ENCODE data around the gene NEK9.
"Not testable (repeated sequence)": the region's sequence is repeated elsewhere in the genome, so short reads cannot be mapped to it uniquely, and the experiment has no call there.

Gene NEK9

GRCh38 chr14:75069811-75070145, 57.1 kb downstream of the NEK9 start:
- WGBS (ENCODE audit: extremely low coverage, insufficient coverage, insufficient read length) = no CpG with 5 or more reads among the region's 12 CpGs
- peak overlapping the region; percentile 2 for H3K14ac ChIP-seq (ENCODE audit: low read length)
- H3K18ac ChIP-seq (ENCODE audit: low read length) = peak overlapping the region; percentile 0
- peak overlapping the region; percentile 28 for H2AFZ ChIP-seq (ENCODE audit: insufficient read depth, low read length, poor library complexity)
- no peak overlapping the region for H3K9ac ChIP-seq (ENCODE audit: low read length)
- H4K12ac ChIP-seq (ENCODE audit: low read depth, low read length) = no peak overlapping the region
- peak overlapping the region; percentile 43 for H3K27ac ChIP-seq (ENCODE audit: low read depth, low read length)
- H3K23ac ChIP-seq (ENCODE audit: low read length) = no peak overlapping the region
- peaks cover 6 to 9% of the 10 kb centered on the region in 2 experiments for H3K4me1 ChIP-seq (ENCODE audit: control insufficient read depth in 1 of 2, insufficient read depth in 2 of 2, low read length in 2 of 2)
- peak overlapping the region; percentile 64 for H3K4me2 ChIP-seq (ENCODE audit: low read length)
- H3K27me3 ChIP-seq (ENCODE audit: insufficient read depth, low read length) = no peaks in the 10 kb centered on the region
- H4K8ac ChIP-seq (ENCODE audit: low read depth, low read length) = peak overlapping the region; percentile 67
- H2BK120ac ChIP-seq (ENCODE audit: insufficient read depth, low read length, poor library complexity) = no peak overlapping the region
- H3K4ac ChIP-seq (ENCODE audit: low read depth, low read length) = no peak overlapping the region
- H3K79me1 ChIP-seq (ENCODE audit: low read length) = peaks cover 8% of the 10 kb centered on the region
- no peaks in the 10 kb centered on the region for H3K9me3 ChIP-seq (ENCODE audit: insufficient read depth, low read depth, low read length)
- peak overlapping the region; percentile 1 for H4K91ac ChIP-seq (ENCODE audit: low read depth, low read length)
- peak overlapping the region; percentile 77 for H3K4me3 ChIP-seq (ENCODE audit: low read depth, low read length)
- DNase-seq = no peak
- H3K79me2 ChIP-seq (ENCODE audit: control insufficient read depth, insufficient read depth, low read length, poor library complexity) = peaks cover 3% of the 10 kb centered on the region
- no peaks in the 10 kb centered on the region for H3K36me3 ChIP-seq (ENCODE audit: control insufficient read depth in 1 of 2, insufficient read depth in 2 of 2, low read length in 2 of 2)
- H2BK12ac ChIP-seq (ENCODE audit: low read length) = no peak overlapping the region
- H2AK5ac ChIP-seq (ENCODE audit: low read length) = no peak overlapping the region
- H2BK5ac ChIP-seq (ENCODE audit: low read depth, low read length, poor library complexity) = no peak overlapping the region

- peak within 1 kb of the TSS; percentile 89 for H3K27ac ChIP-seq (ENCODE audit: low read depth, low read length)
- peak within 1 kb of the TSS; percentile 85 for H4K91ac ChIP-seq (ENCODE audit: low read depth, low read length)
- no peak within 1 kb of the TSS for H3K23ac ChIP-seq (ENCODE audit: low read length)
- peak within 1 kb of the TSS; percentile 82 for H3K14ac ChIP-seq (ENCODE audit: low read length)
- peaks cover 6 to 9% of the 10 kb centered on the region in 2 experiments for H3K4me1 ChIP-seq (ENCODE audit: control insufficient read depth in 1 of 2, insufficient read depth in 2 of 2, low read length in 2 of 2)
- peak within 1 kb of the TSS; percentile 93 for H4K8ac ChIP-seq (ENCODE audit: low read depth, low read length)
- peak within 1 kb of the TSS; percentile 75 for H3K9ac ChIP-seq (ENCODE audit: low read length)
- H2BK5ac ChIP-seq (ENCODE audit: low read depth, low read length, poor library complexity) = peak within 1 kb of the TSS; percentile 89
- H3K18ac ChIP-seq (ENCODE audit: low read length) = peak within 1 kb of the TSS; percentile 85
- no peaks in the 10 kb centered on the region for H3K36me3 ChIP-seq (ENCODE audit: control insufficient read depth in 1 of 2, insufficient read depth in 2 of 2, low read length in 2 of 2)
- peak within 1 kb of the TSS; percentile 77 for H3K4me3 ChIP-seq (ENCODE audit: low read depth, low read length)
- peak within 1 kb of the TSS; percentile 53 for H2AK5ac ChIP-seq (ENCODE audit: low read length)
- H3K79me2 ChIP-seq (ENCODE audit: control insufficient read depth, insufficient read depth, low read length, poor library complexity) = peaks cover 3% of the 10 kb centered on the region
- peak within 1 kb of the TSS; percentile 64 for H3K4me2 ChIP-seq (ENCODE audit: low read length)
- peak within 1 kb of the TSS; percentile 35 for H2BK12ac ChIP-seq (ENCODE audit: low read length)
- peak within 1 kb of the TSS; percentile 68 for H2AFZ ChIP-seq (ENCODE audit: insufficient read depth, low read length, poor library complexity)
- peak within 1 kb of the TSS; percentile 84 for H3K4ac ChIP-seq (ENCODE audit: low read depth, low read length)
- WGBS (ENCODE audit: extremely low coverage, insufficient coverage, insufficient read length) = no CpG with 5 or more reads among the region's 58 CpGs
- H3K9me3 ChIP-seq (ENCODE audit: insufficient read depth, low read depth, low read length) = no peaks in the 10 kb centered on the region
- peak within 1 kb of the TSS; percentile 93 for H2BK120ac ChIP-seq (ENCODE audit: insufficient read depth, low read length, poor library complexity)
- no peaks in the 10 kb centered on the region for H3K27me3 ChIP-seq (ENCODE audit: insufficient read depth, low read length)
- H4K12ac ChIP-seq (ENCODE audit: low read depth, low read length) = peak within 1 kb of the TSS; percentile 95
- H3K79me1 ChIP-seq (ENCODE audit: low read length) = peaks cover 8% of the 10 kb centered on the region
- DNase-seq = peak; percentile 94 to 95
These were observed 57.6 kb downstream of the NEK9 start, which contains the start of gene ZC2HC1C for GRCh38 chr14:75069121-75069810. TSS of gene ZC2HC1C (plus strand) at chr14:75069641. CDS start at chr14:75070574, 933 bp downstream.

GRCh38 chr14:75068294-75069120, 58.3 kb downstream of the NEK9 start:
- peak overlapping the region; percentile 85 for H4K91ac ChIP-seq (ENCODE audit: low read depth, low read length)
- H3K36me3 ChIP-seq (ENCODE audit: control insufficient read depth in 1 of 2, insufficient read depth in 2 of 2, low read length in 2 of 2) = no peaks in the 10 kb centered on the region
- H3K4me2 ChIP-seq (ENCODE audit: low read length) = peak overlapping the region; percentile 64
- H3K4ac ChIP-seq (ENCODE audit: low read depth, low read length) = no peak overlapping the region
- H2BK5ac ChIP-seq (ENCODE audit: low read depth, low read length, poor library complexity) = peak overlapping the region; percentile 89
- no CpG with 5 or more reads among the region's 15 CpGs for WGBS (ENCODE audit: extremely low coverage, insufficient coverage, insufficient read length)
- peaks cover 4% of the 10 kb centered on the region for H3K79me2 ChIP-seq (ENCODE audit: control insufficient read depth, insufficient read depth, low read length, poor library complexity)
- peak overlapping the region; percentile 89 for H3K27ac ChIP-seq (ENCODE audit: low read depth, low read length)
- H2BK120ac ChIP-seq (ENCODE audit: insufficient read depth, low read length, poor library complexity) = peak overlapping the region; percentile 93
- no peak overlapping the region for H2AFZ ChIP-seq (ENCODE audit: insufficient read depth, low read length, poor library complexity)
- H3K79me1 ChIP-seq (ENCODE audit: low read length) = peaks cover 11% of the 10 kb centered on the region
- H2AK5ac ChIP-seq (ENCODE audit: low read length) = no peak overlapping the region
- no peak overlapping the region for H3K23ac ChIP-seq (ENCODE audit: low read length)
- H3K9me3 ChIP-seq (ENCODE audit: insufficient read depth, low read depth, low read length) = no peaks in the 10 kb centered on the region
- peak overlapping the region; percentile 77 for H3K4me3 ChIP-seq (ENCODE audit: low read depth, low read length)
- H3K9ac ChIP-seq (ENCODE audit: low read length) = peak overlapping the region; percentile 75
- DNase-seq = no peak
- H3K18ac ChIP-seq (ENCODE audit: low read length) = no peak overlapping the region
- H4K8ac ChIP-seq (ENCODE audit: low read depth, low read length) = peak overlapping the region; percentile 93
- no peak overlapping the region for H2BK12ac ChIP-seq (ENCODE audit: low read length)
- H3K27me3 ChIP-seq (ENCODE audit: insufficient read depth, low read length) = no peaks in the 10 kb centered on the region
- no peak overlapping the region for H4K12ac ChIP-seq (ENCODE audit: low read depth, low read length)
- H3K4me1 ChIP-seq (ENCODE audit: control insufficient read depth in 1 of 2, insufficient read depth in 2 of 2, low read length in 2 of 2) = peaks cover 6 to 11% of the 10 kb centered on the region in 2 experiments
- no peak overlapping the region for H3K14ac ChIP-seq (ENCODE audit: low read length)

- not testable (repeated sequence) for H4K91ac ChIP-seq (ENCODE audit: low read depth, low read length); H2BK12ac ChIP-seq (ENCODE audit: low read length)
- no CpG with 5 or more reads among the region's 4 CpGs for whole genome bisulfite sequencing (ENCODE audit: extremely low coverage, insufficient coverage, insufficient read length)
These were observed 59.1 kb downstream of the NEK9 start for GRCh38 chr14:75067765-75068164.

More at GRCh38 chr14:75067765-75068164, 59.1 kb downstream of the NEK9 start:
- not testable (repeated sequence) for H3K9ac ChIP-seq (ENCODE audit: low read length); H2AFZ ChIP-seq (ENCODE audit: insufficient read depth, low read length, poor library complexity); H4K12ac ChIP-seq (ENCODE audit: low read depth, low read length); H3K18ac ChIP-seq (ENCODE audit: low read length); H2AK5ac ChIP-seq (ENCODE audit: low read length); H3K9me3 ChIP-seq (ENCODE audit: insufficient read depth, low read depth, low read length); DNase-seq; H3K23ac ChIP-seq (ENCODE audit: low read length); H3K27me3 ChIP-seq (ENCODE audit: insufficient read depth, low read length); H2BK5ac ChIP-seq (ENCODE audit: low read depth, low read length, poor library complexity); H4K8ac ChIP-seq (ENCODE audit: low read depth, low read length); H3K4ac ChIP-seq (ENCODE audit: low read depth, low read length); H3K4me3 ChIP-seq (ENCODE audit: low read depth, low read length); H3K14ac ChIP-seq (ENCODE audit: low read length); H3K4me2 ChIP-seq (ENCODE audit: low read length); H3K27ac ChIP-seq (ENCODE audit: low read depth, low read length); H3K36me3 ChIP-seq (ENCODE audit: control insufficient read depth in 1 of 2, insufficient read depth in 2 of 2, low read length in 2 of 2); H2BK120ac ChIP-seq (ENCODE audit: insufficient read depth, low read length, poor library complexity); H3K79me2 ChIP-seq (ENCODE audit: control insufficient read depth, insufficient read depth, low read length, poor library complexity)
- peaks cover 13% of the 10 kb centered on the region for H3K79me1 ChIP-seq (ENCODE audit: low read length)
- H3K4me1 ChIP-seq (ENCODE audit: control insufficient read depth in 1 of 2, insufficient read depth in 2 of 2, low read length in 2 of 2) = peaks cover 6 to 15% of the 10 kb centered on the region in 2 experiments

All from trophoblast cell (in vitro differentiated cells and primary cell).